NK-92 (cell line): ENCODE results near the gene MLLT10.

ENCODE experiments used
- DNase-seq: peaks from one replicate; lab custom pipeline; 2025; ENCODE audit not compliant: unreplicated experiment; lab: John Stamatoyannopoulos, UW

The MLLT10 gene

DNA sequence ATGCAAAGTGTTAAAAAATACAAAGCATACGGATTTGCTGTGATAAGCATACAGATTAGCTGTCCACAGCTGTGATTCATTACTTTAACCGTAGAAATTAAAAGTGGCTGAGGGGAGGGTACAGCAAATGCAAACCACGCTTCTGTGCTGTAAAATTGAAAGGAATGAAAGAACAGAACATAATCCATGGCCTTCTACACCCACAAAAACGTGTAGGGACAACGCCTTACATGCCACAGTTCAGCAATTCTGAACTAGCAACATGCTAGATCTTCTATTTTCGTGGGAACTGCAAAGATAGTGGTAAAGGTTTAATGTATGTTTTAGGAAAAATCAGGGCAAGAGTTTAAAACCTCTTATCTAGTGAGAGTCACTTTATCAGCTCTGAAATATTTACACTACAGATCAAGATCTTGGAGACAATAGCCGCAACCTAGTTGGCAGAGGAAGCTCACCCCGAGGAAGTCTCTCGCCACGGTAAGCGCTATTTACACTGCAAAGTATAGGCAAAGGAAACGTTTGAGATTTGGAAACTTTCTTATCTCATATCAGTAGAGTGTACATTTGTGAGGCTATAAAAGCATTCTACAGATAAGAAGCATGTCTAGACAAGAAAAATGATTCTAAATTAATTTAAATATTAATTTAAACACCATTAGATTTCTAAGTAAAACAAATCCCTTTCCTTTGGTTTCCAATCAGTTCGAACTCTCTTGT, 193.6 kb downstream of the MLLT10 start:
- DNase-seq = no peak

DNA sequence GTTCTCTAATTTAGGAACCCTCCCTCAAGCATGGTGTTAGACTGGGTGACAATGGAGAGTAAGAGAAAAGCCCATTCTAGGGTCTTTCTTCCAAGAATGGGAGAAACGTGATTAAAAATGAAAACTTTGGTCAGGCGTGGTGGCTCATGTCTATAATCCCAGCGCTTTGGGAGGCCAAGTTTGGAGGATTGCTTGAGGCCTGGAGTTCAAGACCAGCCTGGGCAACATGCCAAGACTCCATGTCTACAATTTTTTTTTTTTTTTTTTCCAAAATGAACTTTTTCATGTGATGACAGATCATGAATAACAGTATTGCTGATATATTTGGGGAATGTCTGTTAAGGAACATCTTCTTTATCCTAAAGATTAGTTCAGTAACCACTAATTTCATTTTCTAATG, 194.6 kb downstream of the MLLT10 start:
- DNase-seq = no peak

DNA sequence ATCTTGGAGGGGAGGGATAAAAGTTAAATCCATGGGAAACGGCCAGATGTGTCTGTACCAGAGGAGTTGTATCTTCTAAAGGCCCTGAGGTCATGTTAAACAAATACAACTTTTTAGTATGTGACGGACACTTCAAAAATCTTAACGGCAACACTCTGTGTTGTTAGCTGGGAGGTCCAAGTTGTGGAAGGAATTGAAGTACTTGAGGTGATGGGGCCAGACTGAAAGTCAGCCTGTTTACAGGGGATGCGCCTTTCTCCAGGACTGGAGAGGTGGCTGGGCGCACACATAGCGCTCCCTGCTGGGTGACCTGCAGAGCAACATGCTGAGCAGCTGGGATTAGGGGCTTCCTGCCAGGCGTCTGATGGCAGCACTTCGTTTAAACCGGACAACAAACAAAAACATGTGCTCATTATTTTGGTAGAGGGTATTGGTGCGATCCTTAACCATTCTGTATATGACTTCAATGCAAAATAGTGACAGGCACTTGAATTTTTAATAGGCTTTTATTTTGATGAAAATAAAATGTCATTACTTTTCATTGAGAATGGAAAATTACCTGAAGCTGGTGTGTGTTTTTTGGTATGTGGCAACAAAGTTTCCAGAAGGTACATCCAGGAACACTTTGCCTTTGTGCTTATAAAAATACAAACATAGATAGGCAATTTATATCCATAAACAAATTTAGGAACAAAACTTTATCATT, 198.2 kb downstream of the MLLT10 start:
- DNase-seq = no peak

DNA sequence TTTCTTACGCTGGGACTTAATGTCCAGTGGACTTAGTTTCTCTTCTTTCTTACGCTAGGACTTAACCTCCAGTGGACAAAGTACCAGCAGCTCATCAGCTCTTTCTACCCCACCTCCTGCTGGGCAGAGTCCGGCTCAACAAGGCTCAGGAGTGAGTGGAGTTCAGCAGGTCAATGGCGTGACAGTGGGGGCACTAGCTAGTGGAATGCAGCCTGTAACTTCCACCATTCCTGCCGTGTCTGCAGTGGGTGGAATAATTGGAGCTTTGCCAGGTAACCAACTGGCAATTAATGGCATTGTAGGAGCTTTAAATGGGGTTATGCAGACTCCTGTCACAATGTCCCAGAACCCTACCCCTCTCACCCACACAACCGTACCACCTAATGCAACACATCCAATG, 199.7 kb downstream of the MLLT10 start:
- DNase-seq = no peak

DNA sequence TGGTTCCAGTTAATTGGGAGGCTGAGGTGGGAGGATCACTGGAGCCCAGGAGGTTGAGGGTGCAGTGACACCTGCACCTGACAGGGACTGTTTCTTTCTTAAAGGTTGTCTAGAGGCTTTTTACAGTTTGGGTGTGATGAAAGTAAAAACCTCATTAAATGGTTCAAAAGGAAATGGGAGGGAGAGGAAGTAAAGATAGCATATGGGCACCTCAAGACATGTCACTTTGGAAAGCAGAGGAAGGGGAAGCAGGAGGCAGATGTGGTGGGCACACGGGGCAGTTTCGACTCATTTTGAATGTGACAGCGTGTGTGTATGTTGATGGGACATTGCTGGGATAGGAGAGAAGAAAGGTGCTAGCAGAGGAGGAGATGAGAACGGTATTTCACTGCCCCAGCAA, 203.1 kb downstream of the MLLT10 start:
- DNase-seq = no peak

DNA sequence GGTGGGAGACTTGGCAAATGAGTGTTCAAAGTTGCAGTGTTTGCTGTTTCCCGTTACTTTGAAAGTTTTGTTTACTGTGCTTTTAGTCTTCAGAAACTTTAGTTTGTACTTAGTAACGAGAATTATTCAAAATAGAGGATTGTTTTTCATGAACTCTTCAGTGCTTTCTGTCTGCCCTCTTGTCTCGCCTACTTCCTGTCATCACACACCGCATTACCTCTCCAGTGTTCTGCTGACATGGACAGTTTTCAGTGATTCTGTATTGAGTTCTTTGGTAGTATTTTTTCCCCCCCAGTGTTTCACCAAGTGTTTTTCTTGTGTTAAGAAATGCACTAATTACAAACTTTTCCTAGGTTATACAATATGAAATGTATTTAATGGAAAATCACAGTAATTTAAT, 207.0 kb downstream of the MLLT10 start:
- DNase-seq = no peak

DNA sequence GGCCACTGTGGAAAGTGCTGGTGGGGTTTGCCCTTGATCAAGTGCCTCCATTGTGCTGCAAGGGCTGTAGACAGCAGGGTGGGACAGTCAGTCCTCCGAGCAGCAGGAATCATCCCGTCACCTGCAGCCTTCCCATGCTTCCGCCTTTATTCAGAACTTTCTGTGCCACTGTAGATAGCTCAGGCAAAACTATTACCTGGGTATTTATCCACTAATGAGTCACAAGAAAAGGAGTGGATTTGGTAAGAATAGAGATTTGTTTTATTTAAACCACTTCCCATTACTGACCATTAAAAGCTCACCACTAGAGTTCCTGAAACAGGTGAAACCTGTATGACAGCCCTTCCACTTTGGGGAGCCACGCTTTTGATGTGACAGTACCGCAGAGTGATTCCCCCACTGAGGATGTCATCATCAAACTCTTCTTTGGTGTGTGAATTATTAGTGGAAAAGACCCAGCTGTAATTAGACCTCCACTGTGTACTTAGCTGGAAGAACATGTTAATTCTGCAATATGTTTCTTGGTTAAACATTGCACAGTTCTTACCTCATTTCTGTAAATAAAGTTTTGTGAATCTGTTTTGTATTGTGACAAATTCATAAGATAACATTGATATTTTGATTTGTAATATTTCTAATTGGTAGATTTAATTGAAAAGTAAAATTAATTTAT, 208.8 kb downstream of the MLLT10 start:
- no peak for DNase-seq

DNA sequence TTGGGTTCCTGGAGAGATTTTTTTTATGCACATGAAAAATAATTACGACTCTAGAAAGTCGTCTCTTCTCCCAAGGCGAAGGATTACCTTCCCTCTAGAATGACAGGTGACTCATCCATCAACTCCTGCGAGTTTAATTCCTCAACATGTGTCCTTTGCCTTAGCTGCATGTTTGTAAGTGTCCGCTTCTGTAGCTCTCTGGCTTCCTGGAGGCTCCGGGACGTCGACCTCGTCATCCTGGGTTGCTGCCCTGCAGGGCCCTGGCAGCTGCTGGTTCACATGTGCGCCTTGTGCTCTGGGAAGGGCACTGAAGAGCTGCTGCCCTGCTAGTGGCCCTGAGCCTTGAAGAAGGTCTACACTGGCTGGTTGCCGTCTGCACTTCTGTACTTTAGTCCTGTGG, 210.2 kb downstream of the MLLT10 start:
- no peak for DNase-seq

DNA sequence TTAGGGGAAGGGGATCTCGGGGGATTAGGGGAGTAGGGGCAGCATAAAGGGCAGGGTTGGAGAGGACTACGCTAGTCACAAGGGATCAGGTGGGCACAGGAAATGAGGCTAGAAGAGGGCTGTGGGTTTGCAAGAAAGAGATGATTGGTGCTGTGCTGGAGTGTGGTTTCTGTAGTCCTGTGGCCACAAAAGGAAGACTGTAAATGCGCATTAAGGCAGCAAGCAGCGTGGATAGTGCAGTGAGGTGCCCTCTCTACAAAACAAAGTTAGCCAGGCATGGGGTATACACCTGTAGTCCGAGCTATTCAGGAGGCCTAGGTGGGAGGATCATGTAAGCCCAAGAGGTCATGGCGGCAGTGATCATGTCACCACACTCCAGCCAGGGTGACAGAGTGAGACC, 212.1 kb downstream of the MLLT10 start:
- DNase-seq = no peak

DNA sequence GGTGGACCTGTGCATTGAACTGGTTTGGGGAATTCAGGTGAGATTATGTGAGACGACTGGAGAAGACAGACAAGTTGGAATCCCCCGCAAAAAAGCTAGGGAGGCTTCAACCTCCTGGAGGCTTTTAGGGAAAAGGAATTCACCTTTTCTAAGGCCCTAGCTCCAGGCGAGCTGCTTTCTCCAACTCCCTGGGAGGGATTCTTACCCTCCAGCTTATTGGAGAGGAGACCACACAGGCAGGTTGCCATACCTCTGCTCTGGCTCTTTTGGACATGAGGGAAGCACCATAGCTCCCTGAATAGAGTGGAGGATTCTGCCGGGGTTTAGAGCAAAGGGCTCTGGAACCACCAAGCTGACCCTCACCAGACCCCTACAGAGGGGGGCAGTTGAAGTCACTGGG, 213.8 kb downstream of the MLLT10 start:
- DNase-seq = no peak

DNA sequence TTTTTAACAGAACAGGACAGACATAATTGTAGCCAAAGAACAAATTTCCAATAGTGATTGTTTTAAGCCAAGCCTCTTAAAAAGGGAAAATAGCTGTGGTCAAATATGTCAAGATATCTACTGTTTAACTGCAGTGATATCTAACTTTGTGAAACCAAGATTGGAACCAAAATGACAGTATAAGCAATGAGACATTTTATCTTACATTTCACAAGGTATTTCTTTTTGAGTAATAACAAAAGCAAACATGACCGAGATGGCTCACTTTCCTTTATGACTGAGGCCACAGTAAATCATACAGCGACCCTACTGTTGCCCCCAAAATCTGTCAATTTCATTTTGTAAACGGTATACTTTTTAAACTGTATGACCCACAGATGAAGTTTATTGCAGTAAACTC, 215.8 kb downstream of the MLLT10 start:
- DNase-seq = no peak

DNA sequence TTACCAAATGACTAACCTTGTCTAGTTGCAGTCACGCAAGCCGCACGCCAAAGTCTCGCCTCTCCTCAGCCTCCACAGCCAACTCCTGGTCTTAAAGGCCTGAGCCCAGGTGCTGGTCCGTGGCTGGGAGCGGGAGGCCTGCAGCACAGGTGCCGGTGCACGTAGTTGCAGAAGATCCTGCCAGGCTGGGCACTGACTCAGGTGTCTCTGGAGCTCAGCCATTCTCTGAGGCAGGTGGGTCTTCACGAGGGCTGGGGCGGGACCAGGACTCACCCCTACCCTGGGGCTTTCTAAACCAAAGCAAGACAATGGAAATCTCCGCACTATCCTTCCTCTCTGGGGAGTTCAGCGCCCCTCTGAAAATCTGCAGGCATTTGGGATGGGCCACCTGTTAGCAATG, 216.4 kb downstream of the MLLT10 start:
- DNase-seq = no peak

DNA sequence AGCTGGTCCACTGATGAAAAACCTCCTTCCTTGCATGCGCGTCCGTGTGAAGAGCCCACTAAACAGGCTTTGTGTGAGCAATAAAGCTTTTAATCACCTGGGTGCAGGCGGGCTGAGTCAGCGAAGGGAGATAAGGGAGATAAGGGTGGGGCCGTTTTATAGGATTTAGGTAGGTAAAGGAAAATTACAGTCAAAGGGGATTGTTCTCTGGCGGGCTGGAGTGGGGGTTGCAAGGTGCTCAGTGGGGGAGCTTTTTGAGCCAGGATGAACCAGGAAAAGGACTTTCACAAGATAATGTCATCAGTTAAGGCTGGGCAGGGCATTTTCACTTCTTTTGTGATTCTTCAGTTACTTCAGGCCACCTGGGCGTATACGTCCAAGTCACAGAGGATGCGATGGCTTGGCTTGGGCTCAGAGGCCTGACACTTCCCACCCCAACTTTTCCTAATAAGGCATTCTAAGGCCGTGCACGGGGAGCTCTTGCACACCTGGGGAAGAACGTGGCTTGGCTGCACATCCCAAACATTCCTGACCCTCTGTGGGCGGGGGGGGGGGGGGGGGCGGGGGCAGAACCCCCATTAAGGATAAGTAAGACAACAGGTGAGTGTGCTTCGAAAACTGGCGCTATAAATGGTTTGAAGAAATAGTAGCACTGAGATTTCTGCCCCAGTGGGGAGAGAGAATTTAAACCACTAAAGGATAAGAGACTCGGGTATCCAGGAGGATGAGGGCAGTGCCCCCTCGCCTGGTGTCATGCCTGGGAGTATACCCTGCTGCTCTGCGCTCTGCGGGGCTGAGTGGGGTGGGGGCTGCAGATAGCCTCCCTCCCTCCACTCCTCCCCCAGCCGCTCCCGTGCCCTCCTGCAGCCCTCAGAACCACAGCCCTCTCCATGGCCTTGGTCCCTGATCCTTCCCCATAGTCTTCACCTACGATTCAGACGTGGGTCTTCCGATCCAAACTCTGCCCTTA, 217.6 kb downstream of the MLLT10 start:
- no peak for DNase-seq

DNA sequence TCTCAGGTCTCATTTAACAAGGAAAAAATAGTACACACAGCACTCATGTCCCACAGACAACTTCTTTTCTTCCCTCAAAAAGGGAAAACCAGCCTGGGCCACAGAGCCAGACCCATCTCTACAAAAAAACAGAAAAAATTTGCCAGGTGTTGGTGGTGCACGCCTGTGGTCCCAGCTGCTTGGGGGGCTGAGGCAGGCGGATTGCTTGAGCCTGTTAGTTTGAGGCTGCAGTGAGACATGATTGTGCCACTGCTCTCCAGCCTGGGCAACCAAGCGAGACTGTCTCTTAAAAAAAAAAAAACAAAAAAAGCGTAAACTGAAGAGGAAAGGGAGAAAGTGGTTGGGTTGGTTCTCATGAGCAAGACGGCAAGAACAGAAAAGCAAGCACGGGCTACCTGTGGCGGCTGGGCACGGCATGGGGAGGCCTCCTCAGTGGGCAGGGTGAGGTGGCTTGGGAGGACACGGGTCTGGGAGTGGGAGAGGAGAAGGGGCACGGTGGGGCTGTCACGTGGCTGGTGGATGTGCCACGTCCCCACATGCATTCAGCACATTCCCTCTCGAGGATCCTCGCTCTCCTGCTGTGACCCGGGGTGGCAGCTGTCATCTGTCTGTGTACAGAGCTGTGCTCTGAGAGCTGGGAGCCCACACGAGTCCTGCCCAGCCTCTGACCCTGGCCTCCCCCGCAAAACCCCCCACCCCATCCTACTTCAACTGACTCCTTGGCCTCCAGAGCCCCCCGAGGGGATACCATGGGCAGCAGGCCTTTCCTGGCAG, 219.7 kb downstream of the MLLT10 start:
- DNase-seq = no peak

DNA sequence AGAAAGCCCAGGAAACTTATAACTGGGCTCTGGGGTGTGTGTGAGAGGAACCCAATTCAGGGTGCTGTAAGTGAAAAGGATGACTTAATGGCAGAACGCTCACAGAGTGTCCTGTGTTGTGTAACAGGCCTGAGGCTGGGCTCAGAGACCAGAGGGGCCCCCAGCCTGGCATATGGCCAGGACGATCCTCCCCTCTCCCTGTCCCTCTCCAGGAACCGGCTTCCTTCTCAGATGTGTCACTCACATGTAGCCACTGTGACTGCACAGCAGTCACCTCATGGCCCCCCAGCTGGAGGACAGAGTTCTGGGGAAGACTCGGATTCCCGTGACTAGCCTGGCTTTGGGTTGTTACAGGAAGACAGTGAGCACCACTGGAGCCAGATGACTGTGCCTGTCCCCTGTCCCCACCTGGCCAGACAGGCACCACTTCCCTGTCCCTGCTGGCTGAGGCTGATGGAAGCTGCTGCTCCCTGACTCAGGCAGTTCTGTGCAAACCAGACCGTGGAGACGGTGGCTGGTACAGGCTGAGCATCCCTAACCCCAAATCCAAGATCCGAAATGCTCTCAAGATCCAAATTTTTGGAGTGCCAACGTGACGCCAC, 220.5 kb downstream of the MLLT10 start:
- no peak for DNase-seq

DNA sequence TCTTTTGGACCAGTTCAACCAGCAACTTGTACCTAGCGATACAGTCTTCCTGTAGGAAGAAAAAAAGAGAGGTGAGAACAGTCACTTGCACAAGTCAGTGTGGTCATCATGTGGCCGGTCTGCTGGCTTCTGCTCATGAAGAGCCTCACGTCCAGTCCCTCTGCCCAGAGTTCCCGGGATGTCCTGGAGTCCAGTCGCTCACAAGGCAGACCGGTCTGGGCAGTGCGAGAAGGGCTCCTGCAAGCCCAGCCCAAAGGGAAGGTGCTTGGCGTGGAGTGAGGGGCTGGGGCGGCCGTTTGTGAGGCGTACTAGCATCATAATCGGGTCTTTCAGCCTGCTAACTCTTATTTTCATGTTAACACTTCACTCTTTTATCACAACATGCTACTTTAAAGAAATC, 222.7 kb downstream of the MLLT10 start:
- DNase-seq = no peak

DNA sequence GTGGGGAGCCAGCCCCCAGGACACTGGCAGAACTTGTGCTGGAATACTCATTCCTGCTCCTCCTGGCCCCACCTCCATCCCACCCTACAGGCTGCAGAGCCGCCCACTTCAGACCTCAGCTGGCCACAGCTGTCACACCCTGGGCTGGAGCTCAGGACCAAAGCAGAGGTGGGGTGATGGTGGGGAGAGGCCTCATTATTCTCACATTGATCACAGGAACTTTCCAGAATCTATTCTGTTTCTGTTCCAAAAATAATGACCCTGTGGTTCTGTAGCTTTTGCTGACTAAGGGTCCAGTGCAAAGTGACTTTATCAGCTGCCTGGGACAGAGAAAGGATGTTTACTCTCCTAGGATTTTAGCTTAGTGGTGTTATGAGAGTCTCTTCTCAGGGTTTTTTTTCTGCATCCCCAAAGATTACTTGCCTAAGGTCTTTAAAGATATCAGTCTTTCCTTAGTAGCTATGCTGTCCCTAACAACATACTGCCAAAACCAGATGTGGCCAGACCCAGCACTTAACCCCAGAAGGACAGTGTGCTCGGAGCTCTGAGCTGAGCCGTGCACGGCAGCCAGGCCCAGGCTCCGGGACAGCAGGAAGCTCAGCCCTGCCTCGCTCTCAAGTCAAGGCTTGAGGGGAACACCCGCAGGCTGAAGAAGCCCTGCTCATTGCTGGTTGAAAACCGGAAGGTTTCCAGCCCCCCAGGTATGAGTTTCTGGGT, 223.3 kb downstream of the MLLT10 start:
- no peak for DNase-seq

DNA sequence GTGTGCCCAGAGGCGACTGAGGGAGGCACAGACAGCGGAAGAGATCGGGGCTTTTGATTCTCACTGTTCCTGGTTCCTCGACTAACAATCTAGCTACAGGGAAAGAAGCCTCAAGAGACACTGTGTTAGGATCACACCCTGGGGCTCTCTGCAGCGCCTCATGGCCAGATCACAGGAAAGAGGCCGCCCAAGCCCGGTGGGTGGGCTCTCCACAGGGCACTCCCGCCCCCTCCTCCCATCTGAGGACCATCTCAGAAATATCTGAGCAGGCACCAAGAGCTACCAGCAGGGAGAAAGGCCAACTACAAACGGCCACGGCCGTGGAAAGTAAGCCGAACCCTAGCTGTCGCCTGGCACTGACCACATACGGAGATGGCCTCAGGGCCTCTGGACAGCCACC, 224.2 kb downstream of the MLLT10 start:
- no peak for DNase-seq

DNA sequence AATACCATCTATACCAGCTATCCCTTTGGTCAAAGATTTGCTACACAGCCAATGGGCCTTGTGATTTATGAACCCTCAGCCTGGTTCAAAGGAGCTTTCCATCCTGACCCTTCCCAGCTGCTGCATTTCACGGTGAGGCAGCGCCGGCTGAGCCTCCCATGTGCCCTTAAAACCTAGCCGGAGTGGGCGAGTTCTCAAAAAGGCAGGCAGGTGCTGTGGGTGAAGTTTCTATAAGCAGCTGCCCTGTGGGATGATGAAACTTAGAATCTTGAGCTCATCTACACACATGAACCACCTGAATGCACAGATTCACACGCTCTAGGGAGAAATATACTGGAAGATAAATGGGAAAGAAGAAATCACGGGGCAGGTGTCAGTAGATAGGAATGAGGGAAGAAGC, 224.7 kb downstream of the MLLT10 start:
- DNase-seq = no peak
